HUES64 (cell line): ENCODE measurements around the gene CD9.
A peak's percentile ranks its signal among the peaks of the same experiment; 100 is the strongest.

Experiments
- H3K27ac ChIP-seq: 2 replicates; pipeline ENCODE4 v1.7.0; 2013; ENCODE audit warnings: low read depth, low read length, inconsistent platforms
- H3K27me3 ChIP-seq: 2 replicates; pipeline ENCODE4 v1.6.1; 2013; ENCODE audit warnings: mild to moderate bottlenecking, low read length; ENCODE audit not compliant: insufficient read depth
- H3K36me3 ChIP-seq: 2 replicates; pipeline ENCODE4 v1.6.1; 2013; ENCODE audit warnings: mild to moderate bottlenecking, low read length; ENCODE audit not compliant: insufficient read depth
- H3K4me1 ChIP-seq: 2 replicates; pipeline ENCODE4 v1.6.1; 2013; ENCODE audit warnings: mild to moderate bottlenecking, low read length, moderate library complexity; ENCODE audit not compliant: insufficient read depth
- H3K4me3 ChIP-seq: 2 replicates; pipeline ENCODE4 v1.5.1; 2013; ENCODE audit warnings: mild to moderate bottlenecking, low read length, moderate library complexity
- H3K9ac ChIP-seq: 2 replicates; pipeline ENCODE4 v1.6.1; 2013; ENCODE audit warnings: mild to moderate bottlenecking, low read depth, low read length
- H3K9me3 ChIP-seq: 2 replicates; pipeline ENCODE4 v1.6.1; 2013; ENCODE audit warnings: low read depth, low read length; ENCODE audit not compliant: insufficient read depth
- WGBS: fragments of 150-250, 120-280 bp; methylation state at CpG from one replicate; pipeline ENCODE4 v1.1.7; 2013; ENCODE audit warnings: missing lambda C conversion rate; 5-methylcytosine and 5-hydroxymethylcytosine counted together

CD9 gene

DNA sequence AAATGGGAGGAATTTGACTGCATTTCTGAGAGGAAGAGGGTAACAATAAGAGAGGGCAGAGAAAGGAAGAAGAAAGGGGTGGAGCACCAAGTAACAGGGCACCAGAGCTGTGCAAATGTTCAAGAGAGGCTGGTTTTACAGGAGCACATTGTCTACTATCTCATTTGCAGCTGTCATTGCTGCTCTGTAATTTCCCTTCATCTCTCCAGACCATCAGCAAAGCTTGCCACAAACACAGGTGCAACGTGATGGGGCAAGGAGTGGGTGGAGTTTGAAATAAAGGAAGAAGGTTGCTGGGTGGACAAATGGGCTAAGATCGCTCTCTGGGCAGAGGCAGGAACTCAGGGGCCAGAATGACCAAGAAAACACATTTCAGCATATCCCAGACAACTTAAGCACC, 62.4 kb downstream of the CD9 start:
- Histone ChIP-seq H3K9me3 (peaks cover 7% of the 10 kb centered on the region; the same call in 1 of the 2 replicates), H3K36me3 (no peaks in the 10 kb centered on the region), H3K4me1 (peaks cover 9% of the 10 kb centered on the region; the same call in 1 of the 2 replicates), H3K4me3 (no peak overlapping the region), H3K9ac (no peak overlapping the region), H3K27me3 (no peaks in the 10 kb centered on the region), H3K27ac (no peak overlapping the region)
- WGBS: 83% methylated on average over 2 of the region's 2 CpGs

- H3K36me3 ChIP-seq: no peaks in the 10 kb centered on the region
- WGBS: 69% methylated on average over 4 of the region's 4 CpGs
- no peak overlapping the region for H3K4me3 ChIP-seq
- peaks cover 17% of the 10 kb centered on the region for H3K4me1 ChIP-seq
- no peaks in the 10 kb centered on the region for H3K27me3 ChIP-seq
- no peak overlapping the region for H3K9ac ChIP-seq
- H3K9me3 ChIP-seq: no peaks in the 10 kb centered on the region
- H3K27ac ChIP-seq: no peak overlapping the region
Observed at GRCh38 chr12:6263931-6264330, 63.7 kb downstream of the CD9 start.

- Histone ChIP-seq H3K27me3 (no peaks in the 10 kb centered on the region), H3K9ac (no peak overlapping the region), H3K36me3 (no peaks in the 10 kb centered on the region), H3K27ac (no peak overlapping the region), H3K4me1 (peaks cover 18% of the 10 kb centered on the region), H3K4me3 (no peak overlapping the region), H3K9me3 (no peaks in the 10 kb centered on the region)
- WGBS: 84% methylated on average over 11 of the region's 11 CpGs
Observed at GRCh38 chr12:6264402-6265037, 64.3 kb downstream of the CD9 start.

- Histone ChIP-seq H3K27ac (no peak overlapping the region), H3K9me3 (no peaks in the 10 kb centered on the region), H3K27me3 (no peaks in the 10 kb centered on the region), H3K4me1 (peaks cover 18% of the 10 kb centered on the region), H3K4me3 (no peak overlapping the region), H3K36me3 (no peaks in the 10 kb centered on the region), H3K9ac (no peak overlapping the region)
- WGBS: 87% methylated on average over 2 of the region's 2 CpGs
Observed at GRCh38 chr12:6265038-6265405, 64.8 kb downstream of the CD9 start.

- Histone ChIP-seq H3K4me3 (no peak overlapping the region), H3K9me3 (no peaks in the 10 kb centered on the region), H3K9ac (no peak overlapping the region), H3K27me3 (no peaks in the 10 kb centered on the region), H3K36me3 (no peaks in the 10 kb centered on the region), H3K27ac (no peak overlapping the region), H3K4me1 (peaks cover 18% of the 10 kb centered on the region)
- 92% methylated on average over 7 of the region's 7 CpGs for WGBS
Observed at GRCh38 chr12:6266541-6266966, 66.4 kb downstream of the CD9 start.

GRCh38 chr12:6266971-6267721, 66.9 kb downstream of the CD9 start:
- no peak overlapping the region for H3K27ac ChIP-seq
- H3K4me3 ChIP-seq: no peak overlapping the region
- H3K36me3 ChIP-seq: no peaks in the 10 kb centered on the region
- 86% methylated on average over 11 of the region's 12 CpGs for WGBS
- peaks cover 19% of the 10 kb centered on the region for H3K4me1 ChIP-seq
- H3K9me3 ChIP-seq: no peaks in the 10 kb centered on the region
- H3K27me3 ChIP-seq: no peaks in the 10 kb centered on the region
- H3K9ac ChIP-seq: no peak overlapping the region

GRCh38 chr12:6268484-6269157, 68.4 kb downstream of the CD9 start:
- H3K27ac ChIP-seq: peak overlapping the region; percentile 67
- no peak overlapping the region for H3K4me3 ChIP-seq
- no peaks in the 10 kb centered on the region for H3K9me3 ChIP-seq
- no peaks in the 10 kb centered on the region for H3K36me3 ChIP-seq
- WGBS: 44% methylated on average over 9 of the region's 10 CpGs
- no peaks in the 10 kb centered on the region for H3K27me3 ChIP-seq
- 0 out of 2 replicates have a peak overlapping the region, but pooled peaks have one; percentile 8 for H3K9ac ChIP-seq
- H3K4me1 ChIP-seq: peaks cover 34% of the 10 kb centered on the region

DNA sequence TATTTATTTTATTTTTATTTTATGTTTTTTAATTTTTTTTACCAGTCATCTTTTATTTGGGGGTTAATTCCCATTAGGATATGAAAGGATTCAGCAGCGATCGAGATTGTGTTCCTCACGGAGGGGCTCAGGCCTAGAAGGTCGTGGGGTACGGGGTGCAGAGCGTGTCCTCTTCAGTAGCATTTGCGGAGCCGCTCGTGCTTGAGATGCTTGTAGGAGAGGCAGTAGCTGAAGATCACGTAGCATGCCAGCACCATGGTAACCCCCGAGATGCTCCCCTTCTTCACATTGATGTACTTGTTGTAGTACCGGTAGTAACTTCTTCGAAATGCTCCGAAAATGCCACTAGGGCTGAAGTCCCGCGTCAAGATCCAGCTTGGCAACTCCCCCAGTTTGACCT, 69.8 kb downstream of the CD9 start:
- H3K9me3 ChIP-seq: no peaks in the 10 kb centered on the region
- H3K9ac ChIP-seq: no peak overlapping the region
- no peak overlapping the region for H3K4me3 ChIP-seq
- peaks cover 34% of the 10 kb centered on the region for H3K4me1 ChIP-seq
- H3K27ac ChIP-seq: no peak overlapping the region
- 94% methylated on average over 16 of the region's 16 CpGs for WGBS
- H3K36me3 ChIP-seq: no peaks in the 10 kb centered on the region
- H3K27me3 ChIP-seq: no peaks in the 10 kb centered on the region

DNA sequence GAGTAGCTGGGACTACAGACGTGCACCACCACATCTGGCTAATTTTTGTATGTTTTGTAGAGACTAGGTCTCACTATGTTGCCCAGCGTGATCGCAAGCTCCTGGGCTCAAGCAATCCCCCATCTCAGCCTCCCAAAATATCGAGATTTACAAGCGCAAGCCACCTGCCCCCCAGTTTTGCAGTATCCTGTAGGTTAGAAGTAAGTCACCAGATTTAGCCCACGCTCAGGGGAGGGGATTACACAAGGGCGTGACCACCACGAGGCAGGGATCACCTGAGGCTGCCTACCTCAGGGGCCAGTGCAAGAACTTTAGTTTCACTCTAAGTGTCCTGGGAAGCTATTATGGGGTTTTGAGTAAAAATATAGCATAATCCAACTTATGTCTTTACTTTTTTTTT, 71.1 kb downstream of the CD9 start:
- H3K9me3 ChIP-seq: no peaks in the 10 kb centered on the region
- WGBS: 92% methylated on average over 8 of the region's 8 CpGs
- H3K4me3 ChIP-seq: no peak overlapping the region
- no peaks in the 10 kb centered on the region for H3K27me3 ChIP-seq
- H3K27ac ChIP-seq: no peak overlapping the region
- peaks cover 34% of the 10 kb centered on the region for H3K4me1 ChIP-seq
- no peak overlapping the region for H3K9ac ChIP-seq
- H3K36me3 ChIP-seq: no peaks in the 10 kb centered on the region

DNA sequence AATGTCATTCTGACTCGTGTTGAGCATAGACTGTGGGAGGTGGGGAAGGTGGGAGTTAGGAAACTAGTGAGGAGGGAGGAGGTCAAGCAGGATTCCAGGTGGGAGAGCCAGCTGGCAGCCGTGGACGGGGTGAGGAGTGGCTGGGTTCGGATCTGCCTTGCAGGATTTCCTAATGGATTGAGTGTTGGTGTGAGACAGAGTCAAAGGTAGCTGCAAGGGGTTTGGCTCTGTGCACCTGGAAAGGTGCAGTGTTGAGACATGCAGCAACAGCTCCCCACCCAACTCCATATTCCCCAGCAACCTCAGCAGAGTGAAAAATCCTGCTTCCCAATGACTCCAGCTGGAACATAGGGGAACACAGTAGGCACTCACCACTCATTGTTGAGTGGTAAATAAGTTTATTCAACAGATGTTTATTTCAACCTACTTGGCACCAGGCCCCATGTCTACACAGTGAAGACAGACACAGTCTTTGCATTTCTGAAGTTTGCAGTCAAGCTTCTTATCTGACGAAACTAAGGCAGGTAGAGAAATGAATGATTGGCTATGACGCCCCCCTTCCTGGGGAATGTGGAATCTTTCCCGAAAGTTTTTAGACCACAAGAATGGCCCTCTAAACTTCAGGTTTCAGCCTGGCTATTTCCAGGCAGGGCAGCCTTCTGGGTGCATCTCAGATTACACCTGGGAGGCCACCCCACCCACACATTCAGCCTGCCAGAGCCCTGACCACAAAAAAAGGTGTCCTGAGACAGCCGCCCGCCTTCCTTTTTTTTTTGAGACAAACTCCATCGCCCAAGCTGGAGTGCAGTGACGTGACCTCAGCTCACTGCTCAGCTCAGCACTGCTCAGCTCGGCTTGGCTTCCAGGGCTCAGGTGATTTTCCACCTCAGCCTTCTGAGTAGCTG, 72.4 kb downstream of the CD9 start:
- H3K9ac ChIP-seq: no peak overlapping the region
- no peaks in the 10 kb centered on the region for H3K9me3 ChIP-seq
- peaks cover 39% of the 10 kb centered on the region for H3K4me1 ChIP-seq
- no peaks in the 10 kb centered on the region for H3K27me3 ChIP-seq
- WGBS: 69% methylated on average over 12 of the region's 12 CpGs
- H3K4me3 ChIP-seq: no peak overlapping the region
- H3K27ac ChIP-seq: 0 out of 2 replicates have a peak overlapping the region, but pooled peaks have one; percentile 24
- H3K36me3 ChIP-seq: no peaks in the 10 kb centered on the region
